ENCODE data around the gene CPOX.

Gene CPOX

GRCh38 chr3:98550833-98551232, 42.6 kb downstream of the CPOX start (continued):
- TF ChIP-seq ZNF416 (tag by site-specific recombination; IDR thresholded peaks at IDR 0.05), result no peak
- no peak for TF ChIP-seq KLF9 (tag by site-specific recombination; IDR thresholded peaks at IDR 0.05; ENCODE audit: low read depth)
- no peak for TF ChIP-seq ZNF324 (tag by site-specific recombination; IDR thresholded peaks at IDR 0.05)

GRCh38 chr3:98548544-98548943, 44.9 kb downstream of the CPOX start:
- Histone ChIP-seq H3K27ac (ENCODE audit: extremely low read depth, low read depth, low read length) (no peak overlapping the region), H3K36me3 (ENCODE audit: control insufficient read depth in 2 of 2, insufficient read depth in 1 of 2, low read length in 2 of 2) (no peaks in the 10 kb centered on the region), H3K4me3 (ENCODE audit: low read depth, low read length) (no peak overlapping the region), H3K4me1 (ENCODE audit: control insufficient read depth, insufficient read depth, low read length) (no peaks in the 10 kb centered on the region), H3K9me3 (ENCODE audit: control insufficient read depth, insufficient read depth, low read depth, low read length) (no peaks in the 10 kb centered on the region)
- no peak for TF ChIP-seq INSM2 (tag by site-specific recombination; IDR thresholded peaks at IDR 0.05)
- TF ChIP-seq ZNF2 (tag by site-specific recombination; IDR thresholded peaks at IDR 0.05), result no peak
- TF ChIP-seq ZNF248 (tag by site-specific recombination; IDR thresholded peaks at IDR 0.05), result no peak
- TF ChIP-seq TSHZ1 (tag by site-specific recombination; IDR thresholded peaks at IDR 0.05; ENCODE audit: borderline replicate concordance), result no peak
- TF ChIP-seq ZNF621 (tag by site-specific recombination; IDR thresholded peaks at IDR 0.05), result no peak
- TF ChIP-seq PATZ1 (tag by site-specific recombination; IDR thresholded peaks at IDR 0.05), result no peak
- no peak for TF ChIP-seq OSR2 (tag by site-specific recombination; IDR thresholded peaks at IDR 0.05)
- TF ChIP-seq GLI2 (tag by site-specific recombination; IDR thresholded peaks at IDR 0.05; ENCODE audit: borderline replicate concordance, low read depth), result no peak
- no peak for TF ChIP-seq GLIS1 (tag by site-specific recombination; IDR thresholded peaks at IDR 0.05)
- TF ChIP-seq ZNF157 (tag by site-specific recombination; IDR thresholded peaks at IDR 0.05), result no peak
- no peak for TF ChIP-seq IKZF3 (tag by site-specific recombination; IDR thresholded peaks at IDR 0.05)
- TF ChIP-seq ZNF600 (tag by site-specific recombination; IDR thresholded peaks at IDR 0.05), result no peak
- no peak for TF ChIP-seq ZNF148 (tag by site-specific recombination; IDR thresholded peaks at IDR 0.05; ENCODE audit: borderline replicate concordance)
- no peak for TF ChIP-seq EGR2 (tag by site-specific recombination; IDR thresholded peaks at IDR 0.05; ENCODE audit: low read depth)
- no peak for TF ChIP-seq KLF16 (tag by site-specific recombination; IDR thresholded peaks at IDR 0.05)
- TF ChIP-seq ZNF221 (tag by site-specific recombination; IDR thresholded peaks at IDR 0.05; ENCODE audit: borderline replicate concordance), result no peak
- TF ChIP-seq ZNF433 (tag by site-specific recombination; IDR thresholded peaks at IDR 0.05; ENCODE audit: low read depth), result no peak
- TF ChIP-seq ZNF645 (tag by site-specific recombination; IDR thresholded peaks at IDR 0.05), result no peak
- no peak for TF ChIP-seq ZNF362 (tag by site-specific recombination; IDR thresholded peaks at IDR 0.05)
- no peak for TF ChIP-seq ZNF513 (tag by site-specific recombination; IDR thresholded peaks at IDR 0.05)
- ChIA-PET CTCF (no interaction called here), POLR2A (no interaction called here)

Measured in HEK293 (cell line).